Osteocyte (in vitro differentiated cells): ENCODE results near the gene ESRRA. TPM values are rescaled to one million over a fixed set of nuclear protein-coding genes. Genes with fewer than 3 reads are reported as not detected.

Experiments
- DNase-seq: peaks from one replicate; pipeline ENCODE4 v3.0.0; 2021; ENCODE audit warnings: mixed read lengths; ENCODE audit not compliant: unreplicated experiment; ENCODE audit errors: extremely low spot score
- H3K27ac Mint-ChIP-seq: one replicate; pipeline ENCODE4 v1.8.0; 2021; ENCODE audit warnings: mild to moderate bottlenecking, mixed read lengths; ENCODE audit not compliant: unreplicated experiment
- H3K27me3 Mint-ChIP-seq: one replicate; pipeline ENCODE4 v1.8.0; 2021; ENCODE audit warnings: mixed read lengths; ENCODE audit not compliant: unreplicated experiment
- H3K36me3 Mint-ChIP-seq: one replicate; pipeline ENCODE4 v1.8.0; 2021; ENCODE audit warnings: mixed read lengths; ENCODE audit not compliant: unreplicated experiment
- H3K4me1 Mint-ChIP-seq: one replicate; pipeline ENCODE4 v1.8.0; 2021; ENCODE audit warnings: mixed read lengths; ENCODE audit not compliant: unreplicated experiment
- H3K4me3 Mint-ChIP-seq: one replicate; pipeline ENCODE4 v1.8.0; 2021; ENCODE audit warnings: mild to moderate bottlenecking, moderate library complexity, mixed read lengths; ENCODE audit not compliant: unreplicated experiment
- H3K9me3 Mint-ChIP-seq: one replicate; pipeline ENCODE4 v1.8.0; 2021; ENCODE audit warnings: mixed read lengths; ENCODE audit not compliant: unreplicated experiment
- CTCF ChIP-seq: fragments of 200-600 bp; sonication (generic); IDR thresholded peaks from 2 replicates; pipeline ENCODE4 v1.5.0; 2021; ENCODE audit warnings: antibody characterized with exemption, mild to moderate bottlenecking, moderate library complexity
- total RNA-seq: library from RNA; stranded (reverse); gene quantifications from 2 replicates; pipeline ENCODE4 v1.2.1, GENCODE V29; 2021

The ESRRA gene
- total RNA-seq, 1 donor from 2014 or later: 37.4 TPM

DNA sequence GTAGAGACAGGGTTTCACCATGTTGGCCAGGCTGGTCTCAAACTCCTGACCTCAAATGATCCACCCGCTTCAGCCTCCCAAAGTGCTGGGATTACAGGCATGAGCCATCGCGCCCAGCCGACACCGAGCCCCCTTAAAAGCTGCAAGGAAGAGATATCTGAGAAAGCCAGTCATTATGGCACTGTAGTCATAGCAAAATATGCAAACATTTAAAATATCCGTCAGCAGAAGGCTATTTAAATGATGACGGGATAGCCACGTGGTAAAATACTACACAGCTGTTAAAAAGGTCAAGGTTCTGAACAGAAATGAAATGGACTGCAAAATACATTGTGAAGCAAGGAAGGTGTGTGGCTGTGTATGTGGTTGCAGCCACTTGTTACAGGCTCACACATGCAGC is 28.2 kb downstream of the ESRRA start:
- peaks cover 4% of the 10 kb centered on the region for H3K27me3 Mint-ChIP-seq
- H3K9me3 Mint-ChIP-seq: no peaks in the 10 kb centered on the region
- no peaks in the 10 kb centered on the region for H3K36me3 Mint-ChIP-seq
- H3K27ac Mint-ChIP-seq: no peak overlapping the region
- no peak for DNase-seq
- H3K4me1 Mint-ChIP-seq: peaks cover 10% of the 10 kb centered on the region
- H3K4me3 Mint-ChIP-seq: no peak overlapping the region
- no peak for TF ChIP-seq CTCF

DNA sequence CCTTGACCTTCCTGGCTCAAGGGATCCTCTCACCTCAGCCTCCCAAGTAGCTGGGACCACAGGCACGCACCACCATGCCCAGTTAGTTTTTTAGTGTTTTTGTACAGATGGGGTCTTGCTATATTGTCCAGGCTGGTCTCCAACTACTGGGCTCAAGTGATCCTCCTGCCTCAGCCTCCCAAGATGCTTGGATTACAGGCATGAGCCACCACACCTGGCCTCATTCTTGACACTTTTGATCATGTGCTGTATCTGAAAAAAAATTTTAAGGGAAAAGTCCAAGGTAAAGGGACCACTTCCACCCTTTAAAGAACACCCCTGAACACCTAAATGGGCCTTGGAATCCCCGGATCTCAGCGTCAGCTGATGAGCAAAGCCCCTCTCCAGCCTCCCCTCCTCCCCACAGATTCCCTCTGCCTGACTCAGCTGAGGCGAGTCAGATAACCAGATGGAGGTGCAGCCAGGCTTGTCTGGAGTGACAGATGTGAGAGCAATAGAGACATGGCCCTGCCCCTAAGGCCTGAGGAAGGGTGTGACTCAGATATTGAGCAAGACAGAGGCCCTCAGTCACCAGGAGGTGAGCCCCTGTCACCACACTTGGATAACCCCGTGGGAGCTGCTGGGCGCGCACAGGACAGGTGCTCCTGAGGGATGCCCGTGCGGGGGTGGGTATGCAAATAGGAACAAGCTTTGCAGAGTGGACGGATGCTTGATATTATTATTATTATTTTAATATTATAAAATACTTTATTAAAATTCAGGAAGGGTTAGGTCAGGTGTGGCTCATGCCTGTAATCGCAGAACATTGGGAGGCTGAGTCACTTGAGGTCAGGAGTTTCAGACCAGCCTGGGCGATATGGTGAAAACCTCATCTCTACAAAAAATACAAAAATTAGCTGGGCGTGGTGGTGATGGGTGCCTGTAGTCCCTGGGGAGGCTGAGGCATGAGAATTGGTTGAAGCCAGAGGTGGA is 29.7 kb downstream of the ESRRA start:
- Mint-ChIP-seq H3K27me3 (no peaks in the 10 kb centered on the region), H3K4me1 (peaks cover 10% of the 10 kb centered on the region), H3K9me3 (no peaks in the 10 kb centered on the region), H3K36me3 (no peaks in the 10 kb centered on the region), H3K4me3 (no peak overlapping the region), H3K27ac (no peak overlapping the region)
- TF ChIP-seq CTCF: no peak
- no peak for DNase-seq

- Mint-ChIP-seq H3K9me3 (no peaks in the 10 kb centered on the region), H3K27ac (no peak overlapping the region), H3K4me3 (no peak overlapping the region), H3K27me3 (no peaks in the 10 kb centered on the region), H3K4me1 (peaks cover 5% of the 10 kb centered on the region), H3K36me3 (no peaks in the 10 kb centered on the region)
- TF ChIP-seq CTCF: no peak
- no peak for DNase-seq
These were observed 32.4 kb downstream of the ESRRA start for GRCh38 chr11:64337538-64338249.

DNA sequence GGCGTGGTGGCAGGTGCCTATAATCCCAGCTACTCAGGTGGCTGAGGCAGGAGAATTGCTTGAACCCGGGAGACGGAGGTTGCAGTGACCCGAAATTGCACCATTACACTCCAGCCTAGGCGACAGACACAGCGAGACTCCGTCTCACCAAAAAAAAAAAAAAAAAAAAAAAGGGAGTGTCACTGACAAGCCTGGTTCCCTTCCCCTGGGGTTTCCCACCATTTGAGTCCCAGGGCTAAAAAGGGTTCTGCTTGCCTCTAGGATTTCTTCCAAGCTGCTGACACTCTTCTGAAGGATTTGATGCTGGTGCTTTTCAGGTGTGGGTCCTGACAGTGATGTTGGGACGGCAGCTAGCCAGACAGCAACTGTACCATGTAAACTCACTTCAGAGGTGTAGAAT is 33.4 kb downstream of the ESRRA start:
- no peak for TF ChIP-seq CTCF
- peaks cover 5% of the 10 kb centered on the region for H3K4me1 Mint-ChIP-seq
- H3K27me3 Mint-ChIP-seq: no peaks in the 10 kb centered on the region
- no peak overlapping the region for H3K4me3 Mint-ChIP-seq
- H3K9me3 Mint-ChIP-seq: no peaks in the 10 kb centered on the region
- no peak for DNase-seq
- H3K27ac Mint-ChIP-seq: no peak overlapping the region
- no peaks in the 10 kb centered on the region for H3K36me3 Mint-ChIP-seq

GRCh38 chr11:64339286-64339685 is 34.0 kb downstream of the ESRRA start:
- Mint-ChIP-seq H3K4me1 (peaks cover 5% of the 10 kb centered on the region), H3K27ac (no peak overlapping the region), H3K27me3 (no peaks in the 10 kb centered on the region), H3K4me3 (no peak overlapping the region), H3K9me3 (no peaks in the 10 kb centered on the region), H3K36me3 (no peaks in the 10 kb centered on the region)
- TF ChIP-seq CTCF: no peak
- DNase-seq: no peak
